HG03135 (cell line): ENCODE data around the gene VPS52.
A peak's percentile ranks its signal among the peaks of the same experiment; 100 is the strongest.

Experiments
- ATAC-seq: cut with Tn5 transposase; IDR thresholded peaks from one replicate; pipeline ENCODE4 v1.9.1; 2021; ENCODE audit warnings: mild to moderate bottlenecking, moderate library complexity; ENCODE audit not compliant: unreplicated experiment

The VPS52 gene

GRCh38 chr6:33212857-33213165, 58.9 kb downstream of the VPS52 start:
- no peak for ATAC-seq

DNA sequence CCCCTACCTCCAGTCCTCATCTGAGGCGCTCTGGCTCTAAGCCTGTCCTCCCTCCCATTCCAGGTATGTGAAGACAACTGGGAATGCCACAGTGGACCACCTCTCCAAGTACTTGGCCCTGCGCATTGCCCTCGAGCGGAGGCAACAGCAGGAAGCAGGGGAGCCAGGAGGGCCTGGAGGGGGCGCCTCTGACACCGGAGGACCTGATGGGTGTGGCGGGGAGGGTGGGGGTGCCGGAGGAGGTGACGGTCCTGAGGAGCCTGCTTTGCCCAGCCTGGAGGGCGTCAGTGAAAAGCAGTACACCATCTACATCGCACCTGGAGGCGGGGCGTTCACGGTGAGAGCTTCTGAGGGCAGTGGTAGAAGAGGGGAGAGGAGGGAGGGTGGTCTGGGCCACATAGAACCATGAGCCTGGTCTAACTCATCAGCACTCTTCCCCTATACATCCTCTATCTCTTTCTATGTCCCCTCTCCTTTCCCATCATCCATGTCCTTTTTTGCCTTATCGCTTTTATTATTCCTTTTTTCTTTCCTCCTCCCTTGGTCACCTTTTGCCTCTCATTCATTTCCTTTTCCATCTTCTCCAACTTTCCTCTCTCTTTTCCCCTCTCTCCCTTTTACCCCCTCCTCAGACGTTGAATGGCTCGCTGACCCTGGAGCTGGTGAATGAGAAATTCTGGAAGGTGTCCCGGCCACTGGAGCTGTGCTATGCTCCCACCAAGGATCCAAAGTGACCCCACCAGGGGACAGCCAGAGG, 59.8 kb downstream of the VPS52 start:
- no peak for ATAC-seq

DNA sequence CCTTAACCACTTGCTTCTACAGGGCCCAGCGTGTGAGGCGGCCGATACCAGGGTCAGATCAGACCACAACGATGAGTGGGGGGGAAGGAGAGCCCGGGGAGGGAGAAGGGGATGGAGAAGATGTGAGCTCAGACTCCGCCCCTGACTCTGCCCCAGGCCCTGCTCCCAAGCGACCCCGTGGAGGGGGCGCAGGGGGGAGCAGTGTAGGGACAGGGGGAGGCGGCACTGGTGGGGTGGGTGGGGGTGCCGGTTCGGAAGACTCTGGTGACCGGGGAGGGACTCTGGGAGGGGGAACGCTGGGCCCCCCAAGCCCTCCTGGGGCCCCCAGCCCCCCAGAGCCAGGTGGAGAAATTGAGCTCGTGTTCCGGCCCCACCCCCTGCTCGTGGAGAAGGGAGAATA, 60.5 kb downstream of the VPS52 start:
- ATAC-seq = no peak

DNA sequence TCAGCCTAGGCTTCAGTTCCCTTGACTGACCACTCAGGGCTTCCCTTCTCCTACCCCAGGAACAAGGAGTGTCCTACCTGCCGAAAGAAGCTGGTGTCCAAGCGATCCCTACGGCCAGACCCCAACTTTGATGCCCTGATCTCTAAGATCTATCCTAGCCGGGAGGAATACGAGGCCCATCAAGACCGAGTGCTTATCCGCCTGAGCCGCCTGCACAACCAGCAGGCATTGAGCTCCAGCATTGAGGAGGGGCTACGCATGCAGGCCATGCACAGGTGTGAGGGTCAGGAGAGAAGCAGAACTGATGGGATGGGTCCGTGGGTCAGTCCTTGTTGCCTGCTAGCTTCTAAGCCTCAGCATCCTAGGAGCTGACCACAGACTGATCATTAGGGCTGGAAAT, 61.8 kb downstream of the VPS52 start:
- ATAC-seq = no peak

DNA sequence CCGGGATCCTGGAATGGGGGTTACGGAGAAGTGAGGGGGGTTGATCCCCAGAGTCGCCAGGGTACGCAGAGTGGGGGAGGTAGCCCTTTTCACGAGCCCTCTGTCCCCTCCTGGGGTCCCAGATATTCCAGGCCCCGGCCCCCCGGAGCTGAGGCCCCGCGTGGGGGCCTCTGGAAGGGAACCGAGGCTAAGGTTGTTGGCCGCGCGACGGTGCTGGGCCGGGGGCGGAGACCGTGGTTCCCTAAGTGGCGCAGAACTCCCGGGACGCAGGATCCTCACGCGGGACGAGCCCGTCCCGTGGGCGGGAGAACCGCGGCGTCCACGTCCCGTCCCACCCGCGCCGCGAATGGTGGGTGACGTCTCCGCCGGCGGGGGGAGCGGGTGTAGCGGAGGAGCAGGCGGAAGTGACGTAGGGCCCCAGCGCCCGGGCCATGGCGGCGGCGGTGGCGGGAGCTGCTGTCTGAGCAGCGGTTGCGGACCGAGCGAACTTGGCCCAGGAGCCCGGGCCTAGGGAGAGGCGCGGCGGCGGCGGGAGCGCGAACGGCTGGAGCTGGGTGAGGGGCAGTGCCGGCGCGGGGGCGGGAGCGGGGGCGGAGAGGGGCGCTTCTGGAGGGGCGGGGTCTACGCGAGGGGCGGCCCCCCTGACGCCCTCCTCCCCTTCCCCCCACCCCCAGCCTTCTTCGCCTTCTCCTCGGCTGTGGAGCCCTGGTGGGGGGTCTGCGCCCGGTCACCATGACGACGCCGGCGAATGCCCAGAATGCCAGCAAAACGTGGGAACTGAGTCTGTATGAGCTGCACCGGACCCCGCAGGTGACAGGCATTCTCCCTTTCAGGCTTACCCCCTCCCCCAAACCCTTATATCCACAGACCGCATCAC, 63.3 kb downstream of the VPS52 start, which contains the start of gene RING1:
Gene RING1 (plus strand): TSS at position 410 of the 877 bp plus-strand sequence. CDS start 323 bp downstream, at position 733.
- ATAC-seq = peak; percentile 38

GRCh38 chr6:33207552-33208090, 64.1 kb downstream of the VPS52 start:
- no peak for ATAC-seq

DNA sequence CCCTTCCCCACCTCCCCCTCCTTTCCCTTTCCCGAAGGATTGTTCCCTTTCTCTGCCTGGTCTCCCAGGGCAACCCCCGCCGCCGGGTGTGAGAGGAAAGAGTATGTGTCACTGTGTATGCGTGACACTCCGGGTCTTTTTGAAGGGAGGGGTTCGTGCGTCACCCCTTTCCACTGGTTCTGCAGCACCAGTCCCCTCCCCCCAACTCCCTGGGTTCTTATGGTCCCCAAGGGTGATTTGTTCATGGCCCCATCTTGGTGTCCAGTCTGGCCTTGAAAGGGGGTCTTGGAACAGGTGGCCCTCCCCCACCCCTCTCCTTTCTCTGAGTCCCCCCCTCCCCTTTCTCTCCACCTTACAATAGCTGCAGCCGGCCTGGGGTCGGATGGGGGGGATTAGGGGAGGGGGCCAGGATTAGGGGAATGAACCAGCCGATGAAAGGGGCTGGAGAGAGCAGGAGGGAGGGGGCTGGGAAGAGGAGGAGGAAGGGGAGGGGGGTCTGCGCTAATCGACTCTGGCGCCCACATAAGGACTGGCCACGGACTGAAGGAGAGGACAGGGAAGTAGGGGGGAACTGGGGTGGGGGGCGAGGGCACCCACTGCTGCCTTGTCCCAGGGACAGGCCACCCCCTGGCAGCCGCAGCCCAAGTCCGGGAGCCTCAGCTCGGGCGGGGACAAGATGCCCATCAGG, 64.7 kb downstream of the VPS52 start:
- ATAC-seq = no peak

GRCh38 chr6:33206027-33206863, 65.4 kb downstream of the VPS52 start:
- ATAC-seq = no peak

GRCh38 chr6:33205191-33206026, 66.3 kb downstream of the VPS52 start:
- no peak for ATAC-seq

DNA sequence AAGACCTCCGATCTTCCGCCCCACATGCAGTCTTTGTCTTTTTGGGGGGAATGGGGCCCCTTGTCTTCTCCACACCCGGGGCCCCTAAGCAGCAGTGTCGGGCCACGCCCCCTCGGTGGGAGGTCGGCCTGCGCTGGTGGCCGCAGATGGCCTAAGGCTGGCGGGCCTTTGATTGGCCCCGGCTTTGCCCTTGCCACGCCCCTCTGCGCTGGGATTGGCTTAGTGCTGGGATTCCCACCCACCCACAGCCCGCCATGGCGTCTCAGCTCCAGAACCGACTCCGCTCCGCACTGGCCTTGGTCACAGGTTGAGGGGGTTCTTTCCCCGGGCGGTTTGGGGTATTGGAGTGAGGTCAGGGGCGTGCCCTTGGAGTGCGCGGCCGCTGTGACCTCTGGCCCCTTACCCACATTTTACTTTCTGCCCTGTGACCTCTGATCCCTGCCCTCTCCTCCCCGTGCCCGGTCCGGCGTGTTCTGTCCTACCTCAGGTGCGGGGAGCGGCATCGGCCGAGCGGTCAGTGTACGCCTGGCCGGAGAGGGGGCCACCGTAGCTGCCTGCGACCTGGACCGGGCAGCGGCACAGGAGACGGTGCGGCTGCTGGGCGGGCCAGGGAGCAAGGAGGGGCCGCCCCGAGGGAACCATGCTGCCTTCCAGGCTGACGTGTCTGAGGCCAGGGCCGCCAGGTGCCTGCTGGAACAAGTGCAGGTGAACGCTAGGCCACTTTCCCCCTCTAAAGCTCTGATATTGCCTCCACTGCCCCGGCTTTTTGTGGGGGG, 67.1 kb downstream of the VPS52 start, which contains the start of gene HSD17B8:
Gene HSD17B8 (plus strand): TSS at position 241 of the 776 bp plus-strand sequence. CDS start 14 bp downstream, at position 255.
- peak; percentile 35 for ATAC-seq

- ATAC-seq = no peak
These were observed 67.6 kb downstream of the VPS52 start for GRCh38 chr6:33204165-33204414.

DNA sequence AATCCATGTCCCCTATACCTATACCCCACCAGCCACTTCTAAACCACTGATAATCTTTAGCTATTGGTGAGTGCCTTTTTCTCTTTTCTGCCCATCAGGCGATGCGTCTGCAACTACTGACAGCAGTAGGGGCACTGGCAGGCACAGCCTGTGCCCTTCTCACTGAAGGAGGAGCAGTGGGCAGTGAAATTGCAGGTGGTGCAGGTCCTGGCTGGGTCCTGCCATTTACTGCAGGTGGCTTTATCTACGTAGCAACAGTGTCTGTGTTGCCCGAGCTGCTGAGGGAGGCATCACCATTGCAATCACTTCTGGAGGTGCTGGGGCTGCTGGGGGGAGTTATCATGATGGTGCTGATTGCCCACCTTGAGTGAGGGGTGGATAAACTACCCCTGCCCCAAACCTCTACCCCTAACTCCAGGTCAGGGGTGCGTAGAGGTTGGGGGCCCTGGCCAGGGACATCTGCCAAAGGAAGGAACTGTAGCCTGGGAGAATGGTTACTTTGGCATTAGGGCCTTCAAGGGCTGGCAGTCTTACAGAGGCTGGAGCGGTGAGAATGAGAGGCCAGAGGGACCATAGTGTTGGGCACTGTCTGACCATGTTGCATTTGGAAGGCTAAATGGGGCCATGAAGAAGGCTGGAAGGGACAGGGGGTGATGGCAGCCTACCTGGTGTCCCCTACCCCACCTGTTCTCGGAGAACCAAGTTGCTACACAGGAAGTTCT, 68.1 kb downstream of the VPS52 start:
- no peak for ATAC-seq

GRCh38 chr6:33202799-33203198, 68.9 kb downstream of the VPS52 start:
- ATAC-seq = no peak

DNA sequence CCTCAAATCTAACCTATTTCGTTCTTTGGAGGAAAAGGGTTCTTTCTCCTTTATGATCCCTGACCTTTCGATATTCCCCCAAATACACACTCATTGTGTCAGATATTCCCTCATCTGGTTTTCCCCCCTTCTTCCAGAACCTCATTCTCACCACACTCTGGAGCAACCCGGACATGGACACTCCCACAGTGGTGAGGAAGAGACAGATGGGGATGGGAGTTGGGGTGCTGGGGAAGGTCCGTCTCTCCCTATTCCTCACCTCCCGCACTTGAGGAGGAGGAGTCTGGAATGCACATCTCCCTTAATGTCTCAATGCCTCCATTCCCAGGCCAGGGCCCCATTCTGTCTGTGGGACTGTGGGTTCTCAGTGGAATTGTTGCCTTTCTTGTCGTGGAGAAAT, 69.7 kb downstream of the VPS52 start:
- no peak for ATAC-seq

- ATAC-seq = peak; percentile 2
These were observed 70.5 kb downstream of the VPS52 start for GRCh38 chr6:33201147-33201545.
